ENCODE measurements around the gene POLR1C.
"Not testable (repeated sequence)": the region's sequence is repeated elsewhere in the genome, so short reads cannot be mapped to it uniquely, and the experiment has no call there.

The POLR1C gene

GRCh38 chr6:43511824-43512415, 5.0 kb upstream of the POLR1C start:
- no peak for DNase-seq

GRCh38 chr6:43515808-43516207, 1.1 kb upstream of the POLR1C start:
- DNase-seq = no peak

- no peak for DNase-seq
Observed at GRCh38 chr6:43516367-43516696, 557 bp upstream of the POLR1C start.

GRCh38 chr6:43517505-43518357, 842 bp downstream of the POLR1C start:
- DNase-seq = no peak

GRCh38 chr6:43520097-43520496, 3.2 kb downstream of the POLR1C start:
- DNase-seq = no peak

GRCh38 chr6:43521836-43522235, 4.9 kb downstream of the POLR1C start:
- no peak for DNase-seq

GRCh38 chr6:43522547-43523261, 5.8 kb downstream of the POLR1C start:
- no peak for DNase-seq

GRCh38 chr6:43523284-43523683, 6.4 kb downstream of the POLR1C start:
- no peak for DNase-seq

GRCh38 chr6:43524483-43524961, 7.6 kb downstream of the POLR1C start:
- no peak for DNase-seq

- DNase-seq = no peak
Observed at GRCh38 chr6:43532201-43532600, 15.3 kb downstream of the POLR1C start.

- not testable (repeated sequence) for DNase-seq
Observed at GRCh38 chr6:43538986-43539385, 22.1 kb downstream of the POLR1C start.

- DNase-seq = not testable (repeated sequence)
Observed at GRCh38 chr6:43539409-43539808, 22.5 kb downstream of the POLR1C start.

- DNase-seq = no peak
Observed at GRCh38 chr6:43540507-43540906, 23.6 kb downstream of the POLR1C start.

GRCh38 chr6:43541774-43542471, 25.0 kb downstream of the POLR1C start:
- no peak for DNase-seq

GRCh38 chr6:43544461-43544860, 27.6 kb downstream of the POLR1C start:
- DNase-seq = no peak

GRCh38 chr6:43547222-43547621, 30.3 kb downstream of the POLR1C start:
- DNase-seq = no peak

- DNase-seq = not testable (repeated sequence)
Observed at GRCh38 chr6:43557620-43558019, 40.7 kb downstream of the POLR1C start.

GRCh38 chr6:43559328-43559727, 42.4 kb downstream of the POLR1C start:
- no peak for DNase-seq

GRCh38 chr6:43570876-43571441, 54.1 kb downstream of the POLR1C start:
- no peak for DNase-seq
